A673 (cell line): ENCODE results near the gene TSPOAP1.

ENCODE experiments used
- EZH2 ChIP-seq: fragments of 200-600 bp; sonication (generic); IDR thresholded peaks from 2 replicates; pipeline ENCODE4 v1.6.1; 2017; ENCODE audit warnings: borderline replicate concordance, low read depth, mild to moderate bottlenecking, mixed read lengths, antibody characterized with exemption, low read length; ENCODE audit not compliant: poor library complexity, severe bottlenecking
- TF ChIP-seq, protein P1 (sequence below): fragments of 300-800, 200-600 bp; sonication (generic); conservative IDR thresholded peaks from 2 replicates; pipeline ENCODE4 v1.5.1; 2017; ENCODE audit warnings: low read depth, mild to moderate bottlenecking, antibody characterized with exemption, low read length, moderate library complexity, mixed read lengths

DNA sequence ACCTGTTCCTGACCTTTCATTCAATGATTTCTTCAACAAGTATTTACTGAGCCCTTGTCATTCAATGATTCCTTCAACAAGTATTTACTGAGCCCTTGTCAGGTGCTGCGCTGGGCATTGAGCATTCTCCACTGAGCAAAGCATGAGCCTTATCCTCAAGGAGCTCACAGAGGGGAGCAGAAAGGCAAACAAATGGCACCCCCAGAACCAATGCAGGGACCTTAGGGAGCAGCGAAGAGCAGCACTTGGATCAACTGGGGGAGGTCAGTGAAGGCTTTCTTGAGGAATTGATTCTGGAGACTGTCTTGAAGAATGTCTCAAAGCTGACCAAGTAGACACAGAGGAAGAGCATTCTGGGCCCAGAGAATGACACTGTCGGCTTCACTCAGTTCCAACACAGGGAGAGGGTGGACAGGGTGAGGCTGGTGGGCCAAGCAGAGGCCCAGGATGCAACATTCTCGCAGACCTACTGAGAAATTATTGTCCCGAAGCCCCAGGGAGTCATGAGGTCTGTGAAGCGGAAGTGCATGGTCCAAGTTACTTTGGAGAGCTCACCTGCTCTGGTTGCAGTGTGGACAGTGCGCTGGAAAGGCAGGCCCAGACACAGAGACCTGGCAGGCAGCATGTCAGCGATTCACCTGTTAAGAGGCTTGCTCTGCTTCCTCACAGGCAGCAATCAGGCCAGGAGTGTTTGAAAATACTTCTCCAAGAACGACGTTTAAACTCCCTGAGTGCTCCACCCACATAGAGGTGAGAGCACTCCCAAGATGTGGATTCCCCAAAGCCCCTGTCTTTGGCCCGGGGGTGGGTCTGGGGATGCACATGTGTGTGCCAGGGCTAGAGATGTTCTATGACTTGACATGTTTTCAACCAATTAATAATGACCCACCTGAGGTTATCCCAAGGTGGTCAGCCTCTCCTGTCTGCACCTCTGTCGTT is 44.7 kb downstream of the TSPOAP1 start:
- TF ChIP-seq, protein P1, sequence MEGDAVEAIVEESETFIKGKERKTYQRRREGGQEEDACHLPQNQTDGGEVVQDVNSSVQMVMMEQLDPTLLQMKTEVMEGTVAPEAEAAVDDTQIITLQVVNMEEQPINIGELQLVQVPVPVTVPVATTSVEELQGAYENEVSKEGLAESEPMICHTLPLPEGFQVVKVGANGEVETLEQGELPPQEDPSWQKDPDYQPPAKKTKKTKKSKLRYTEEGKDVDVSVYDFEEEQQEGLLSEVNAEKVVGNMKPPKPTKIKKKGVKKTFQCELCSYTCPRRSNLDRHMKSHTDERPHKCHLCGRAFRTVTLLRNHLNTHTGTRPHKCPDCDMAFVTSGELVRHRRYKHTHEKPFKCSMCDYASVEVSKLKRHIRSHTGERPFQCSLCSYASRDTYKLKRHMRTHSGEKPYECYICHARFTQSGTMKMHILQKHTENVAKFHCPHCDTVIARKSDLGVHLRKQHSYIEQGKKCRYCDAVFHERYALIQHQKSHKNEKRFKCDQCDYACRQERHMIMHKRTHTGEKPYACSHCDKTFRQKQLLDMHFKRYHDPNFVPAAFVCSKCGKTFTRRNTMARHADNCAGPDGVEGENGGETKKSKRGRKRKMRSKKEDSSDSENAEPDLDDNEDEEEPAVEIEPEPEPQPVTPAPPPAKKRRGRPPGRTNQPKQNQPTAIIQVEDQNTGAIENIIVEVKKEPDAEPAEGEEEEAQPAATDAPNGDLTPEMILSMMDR: no peak
- no peak for TF ChIP-seq EZH2
